Measurements from ENCODE around the gene EVX2. TPM values are rescaled to one million over a fixed set of nuclear protein-coding genes. Genes with fewer than 3 reads are reported as not detected.

Gene EVX2
- total RNA-seq, 4 donors from 2014 or later = 0.08 TPM; not detected in 3

DNA sequence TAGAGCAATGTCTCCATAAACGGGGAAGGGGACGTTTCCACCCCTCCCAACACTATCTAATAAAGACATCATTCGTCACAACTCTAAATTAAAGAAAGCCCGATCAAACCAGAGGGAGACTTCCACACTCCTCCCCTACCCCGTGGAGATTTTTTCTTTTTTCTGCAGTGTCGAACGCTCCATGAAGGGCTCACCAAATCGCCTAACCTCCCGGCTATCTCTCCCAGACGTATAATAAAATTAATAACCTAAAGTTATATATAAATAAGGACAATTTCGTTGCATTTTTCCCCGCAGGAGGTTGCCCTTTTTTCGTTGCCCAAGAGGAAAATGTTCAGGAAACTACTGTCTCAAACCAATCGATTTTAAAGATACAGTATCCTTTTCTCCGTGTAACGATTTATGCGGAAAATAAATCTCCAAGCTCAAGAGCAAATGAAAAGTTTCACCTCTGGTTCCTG lies 2.4 kb downstream of the EVX2 start:
- Histone ChIP-seq H3K4me1 (peaks cover 0 to 60% (median 29%) of the 10 kb centered on the region in 3 donors), H3K27ac (no peak overlapping the region), H3K4me3 (no peak overlapping the region), H3K9me3 (peaks cover 0 to 20% (median 0%) of the 10 kb centered on the region in 3 donors), H3K27me3 (peaks cover 100% of the 10 kb centered on the region), H3K36me3 (no peaks in the 10 kb centered on the region)
- no peak for TF ChIP-seq EP300 (IDR thresholded peaks at IDR 0.05)
- TF ChIP-seq, protein P1, sequence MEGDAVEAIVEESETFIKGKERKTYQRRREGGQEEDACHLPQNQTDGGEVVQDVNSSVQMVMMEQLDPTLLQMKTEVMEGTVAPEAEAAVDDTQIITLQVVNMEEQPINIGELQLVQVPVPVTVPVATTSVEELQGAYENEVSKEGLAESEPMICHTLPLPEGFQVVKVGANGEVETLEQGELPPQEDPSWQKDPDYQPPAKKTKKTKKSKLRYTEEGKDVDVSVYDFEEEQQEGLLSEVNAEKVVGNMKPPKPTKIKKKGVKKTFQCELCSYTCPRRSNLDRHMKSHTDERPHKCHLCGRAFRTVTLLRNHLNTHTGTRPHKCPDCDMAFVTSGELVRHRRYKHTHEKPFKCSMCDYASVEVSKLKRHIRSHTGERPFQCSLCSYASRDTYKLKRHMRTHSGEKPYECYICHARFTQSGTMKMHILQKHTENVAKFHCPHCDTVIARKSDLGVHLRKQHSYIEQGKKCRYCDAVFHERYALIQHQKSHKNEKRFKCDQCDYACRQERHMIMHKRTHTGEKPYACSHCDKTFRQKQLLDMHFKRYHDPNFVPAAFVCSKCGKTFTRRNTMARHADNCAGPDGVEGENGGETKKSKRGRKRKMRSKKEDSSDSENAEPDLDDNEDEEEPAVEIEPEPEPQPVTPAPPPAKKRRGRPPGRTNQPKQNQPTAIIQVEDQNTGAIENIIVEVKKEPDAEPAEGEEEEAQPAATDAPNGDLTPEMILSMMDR (IDR thresholded peaks at IDR 0.05) = no peak
- TF ChIP-seq POLR2A (IDR thresholded peaks at IDR 0.05) = no peak
- TF ChIP-seq POLR2AphosphoS5 (IDR thresholded peaks at IDR 0.05) = no peak
- ATAC-seq = no peak
- WGBS, 2 donors (ENCODE audit: low coverage in 1 of 2) = 6 to 7% methylated on average over 16 to 17 of the region's 17 CpGs

DNA sequence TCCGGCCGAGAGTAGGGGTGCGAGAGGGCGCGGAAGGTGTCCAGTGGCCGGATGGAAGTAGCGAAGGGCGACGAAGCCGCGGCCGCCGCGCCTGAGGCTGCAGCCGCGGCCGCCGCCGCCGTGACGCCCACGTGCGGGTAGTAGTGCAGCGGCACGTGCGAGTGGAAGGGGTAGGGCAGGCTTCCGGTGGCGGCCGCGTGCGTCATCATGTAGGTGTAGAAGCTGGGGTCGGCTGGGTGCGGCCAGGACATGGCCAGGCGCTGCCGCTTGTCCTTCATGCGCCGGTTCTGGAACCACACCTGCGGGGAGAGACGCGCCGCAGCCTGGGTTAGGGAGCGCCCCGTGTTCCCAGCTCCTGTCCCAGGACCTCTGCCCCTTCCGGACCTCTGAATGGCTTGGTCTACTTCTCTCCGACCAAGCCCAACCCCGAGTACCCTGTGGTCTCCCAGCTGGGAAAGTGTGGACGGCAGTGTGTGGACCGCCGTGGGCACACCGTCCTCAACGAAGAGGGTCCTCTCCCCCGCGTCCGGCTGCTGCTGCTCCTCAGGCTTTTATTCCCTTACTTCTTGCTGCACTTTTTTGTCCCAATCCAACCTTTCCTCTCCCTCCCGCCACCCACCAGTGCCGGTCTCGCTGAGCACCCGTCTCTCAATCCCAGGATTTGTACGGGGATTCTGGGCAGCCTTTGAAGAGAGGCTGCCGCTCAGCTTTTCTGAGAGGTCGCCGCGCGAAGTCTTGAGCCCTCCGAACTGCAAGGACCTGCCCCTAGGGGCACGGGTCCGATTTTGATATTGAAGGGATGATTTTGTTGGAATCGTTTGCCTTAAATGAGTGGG lies 3.0 kb downstream of the EVX2 start:
- ATAC-seq = peak; percentile 16
- Histone ChIP-seq H3K9me3 (peaks cover 0 to 26% (median 0%) of the 10 kb centered on the region in 3 donors), H3K27me3 (peaks cover 100% of the 10 kb centered on the region), H3K36me3 (no peaks in the 10 kb centered on the region), H3K27ac (no peak overlapping the region), H3K4me1 (peaks cover 0 to 54% (median 25%) of the 10 kb centered on the region in 3 donors), H3K4me3 (peak overlapping the region in 1 of 2 donors; percentile 32)
- TF ChIP-seq EP300 (IDR thresholded peaks at IDR 0.05) (no peak), POLR2AphosphoS5 (IDR thresholded peaks at IDR 0.05) (no peak), POLR2A (IDR thresholded peaks at IDR 0.05) (no peak)
- TF ChIP-seq, protein P1 (IDR thresholded peaks at IDR 0.05) = no peak
- WGBS, 2 donors (ENCODE audit: low coverage in 1 of 2) = 10% methylated on average over 12 to 25 of the region's 68 CpGs

DNA sequence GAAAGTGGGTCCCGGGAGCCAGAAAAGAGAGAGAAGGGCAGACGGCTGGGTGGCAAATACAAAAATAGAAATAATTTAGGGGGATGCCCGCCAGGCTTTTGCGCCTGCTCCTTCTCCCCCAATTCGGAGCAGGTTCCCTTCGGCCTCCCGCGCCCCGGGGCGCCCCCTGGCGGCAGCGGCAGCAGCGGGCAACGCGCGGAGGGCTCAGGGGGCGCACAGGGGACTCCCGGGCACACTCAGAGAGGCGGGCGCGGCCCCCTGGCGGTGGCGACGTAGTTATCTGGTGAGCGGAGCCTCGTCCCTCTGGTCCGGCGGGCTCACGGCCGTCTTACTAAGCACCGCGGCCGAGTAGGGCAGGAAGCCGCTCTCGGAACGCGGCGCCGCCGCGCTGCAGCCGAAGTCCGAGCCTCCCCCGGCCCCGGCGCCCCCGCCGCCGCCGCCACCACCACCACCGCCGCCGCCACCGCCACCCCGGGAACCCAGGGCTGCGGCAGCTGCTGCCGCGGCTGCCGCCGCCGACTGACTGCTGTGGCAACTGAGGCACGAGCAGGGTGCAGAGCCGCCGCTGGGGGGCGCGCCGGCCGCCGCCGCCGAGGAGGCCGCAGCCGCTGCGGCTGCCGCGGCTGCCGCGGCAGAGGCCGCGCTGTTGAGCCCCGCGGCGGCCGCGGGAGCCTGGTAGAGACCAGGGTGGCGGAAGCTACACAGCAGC lies 3.8 kb downstream of the EVX2 start:
- TF ChIP-seq EP300 (IDR thresholded peaks at IDR 0.05) = no peak
- TF ChIP-seq, protein P1 (IDR thresholded peaks at IDR 0.05) = peak in 3 of 4 experiments; percentile 18 to 62 (median 32)
- H3K27ac ChIP-seq = no peak overlapping the region
- peaks cover 100% of the 10 kb centered on the region for H3K27me3 ChIP-seq
- H3K9me3 ChIP-seq = peaks cover 0 to 30% (median 0%) of the 10 kb centered on the region in 3 donors
- H3K4me3 ChIP-seq = peak overlapping the region in 1 of 2 donors; percentile 32
- peak; percentile 38 for ATAC-seq
- no peaks in the 10 kb centered on the region for H3K36me3 ChIP-seq
- peaks cover 0 to 46% (median 20%) of the 10 kb centered on the region in 3 donors for H3K4me1 ChIP-seq
- 0% methylated on average over 2 of the region's 86 CpGs; no CpG with 5 or more reads in 1 of the 2 donors for WGBS, 2 donors (ENCODE audit: low coverage in 1 of 2)

DNA sequence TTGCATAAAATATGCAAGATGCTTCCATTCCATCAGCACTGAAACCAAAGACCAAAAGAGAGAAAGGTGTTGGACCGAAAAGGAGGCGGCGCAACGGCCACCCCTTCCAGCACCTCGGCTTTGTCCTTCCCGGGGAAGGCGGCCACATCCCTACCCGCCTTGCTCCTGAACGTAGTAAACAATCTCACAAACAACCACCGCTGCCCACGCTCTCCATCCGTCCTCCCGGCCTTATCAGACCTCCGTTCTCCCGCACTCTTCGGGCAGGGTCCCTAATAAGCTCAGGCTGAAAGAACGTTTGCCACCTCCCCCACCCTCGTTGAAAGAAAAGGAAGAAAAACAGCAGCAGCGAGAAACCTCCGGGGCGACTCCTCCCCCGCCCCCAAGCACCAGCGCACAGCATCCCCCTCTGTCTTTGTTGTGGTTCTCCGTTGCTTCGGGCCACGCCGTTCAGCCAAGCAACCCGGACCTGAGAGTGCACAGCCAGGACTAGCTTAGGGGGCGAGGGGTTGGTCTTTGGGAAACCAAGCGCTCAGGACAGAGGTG lies 4.4 kb downstream of the EVX2 start:
- Histone ChIP-seq H3K4me3 (peak overlapping the region in 1 of 2 donors; percentile 32), H3K4me1 (peaks cover 0 to 40% (median 16%) of the 10 kb centered on the region in 3 donors), H3K27me3 (peaks cover 100% of the 10 kb centered on the region), H3K27ac (no peak overlapping the region), H3K36me3 (no peaks in the 10 kb centered on the region), H3K9me3 (peaks cover 0 to 30% (median 0%) of the 10 kb centered on the region in 3 donors)
- ATAC-seq = no peak
- 0 to 4% methylated on average over 3 to 21 of the region's 30 CpGs for WGBS, 2 donors (ENCODE audit: low coverage in 1 of 2)
- TF ChIP-seq EP300 (IDR thresholded peaks at IDR 0.05) = no peak
- TF ChIP-seq, protein P1 (IDR thresholded peaks at IDR 0.05) = no peak
- TF ChIP-seq POLR2A (IDR thresholded peaks at IDR 0.05) = no peak
- no peak for TF ChIP-seq POLR2AphosphoS5 (IDR thresholded peaks at IDR 0.05)
